ENCODE measurements around the gene SPATA7. TPM values are rescaled to one million over a fixed set of nuclear protein-coding genes. Genes with fewer than 3 reads are reported as not detected.

The SPATA7 gene
- total RNA-seq, 1 donor from 2014 or later, result 17.6 TPM

GRCh38 chr14:88468406-88468805 is 82.9 kb downstream of the SPATA7 start:
- TF ChIP-seq CTCF (IDR thresholded peaks at IDR 0.05; ENCODE audit: partially characterized antibody, unreplicated experiment), result no peak
- Mint-ChIP-seq H3K4me1 (ENCODE audit: low read depth, unreplicated experiment) (no peaks in the 10 kb centered on the region), H3K36me3 (ENCODE audit: unreplicated experiment) (peaks cover 5% of the 10 kb centered on the region), H3K9me3 (ENCODE audit: unreplicated experiment) (peaks cover 1% of the 10 kb centered on the region), H3K27me3 (ENCODE audit: unreplicated experiment) (no peaks in the 10 kb centered on the region), H3K27ac (ENCODE audit: unreplicated experiment) (no peak overlapping the region), H3K4me3 (ENCODE audit: unreplicated experiment) (no peak overlapping the region)
- DNase-seq, result no peak

GRCh38 chr14:88470542-88471440 is 85.3 kb downstream of the SPATA7 start:
- DNase-seq, result no peak
- Mint-ChIP-seq H3K27me3 (ENCODE audit: unreplicated experiment) (no peaks in the 10 kb centered on the region), H3K27ac (ENCODE audit: unreplicated experiment) (no peak overlapping the region), H3K9me3 (ENCODE audit: unreplicated experiment) (peaks cover 1% of the 10 kb centered on the region), H3K4me3 (ENCODE audit: unreplicated experiment) (no peak overlapping the region), H3K4me1 (ENCODE audit: low read depth, unreplicated experiment) (no peaks in the 10 kb centered on the region), H3K36me3 (ENCODE audit: unreplicated experiment) (no peaks in the 10 kb centered on the region)
- no peak for TF ChIP-seq CTCF (IDR thresholded peaks at IDR 0.05; ENCODE audit: partially characterized antibody, unreplicated experiment)

GRCh38 chr14:88473791-88474190 is 88.3 kb downstream of the SPATA7 start:
- Mint-ChIP-seq H3K27me3 (ENCODE audit: unreplicated experiment) (peaks cover 3% of the 10 kb centered on the region), H3K9me3 (ENCODE audit: unreplicated experiment) (peaks cover 2% of the 10 kb centered on the region), H3K4me3 (ENCODE audit: unreplicated experiment) (no peak overlapping the region), H3K27ac (ENCODE audit: unreplicated experiment) (no peak overlapping the region), H3K4me1 (ENCODE audit: low read depth, unreplicated experiment) (no peaks in the 10 kb centered on the region), H3K36me3 (ENCODE audit: unreplicated experiment) (peaks cover 7% of the 10 kb centered on the region)
- no peak for TF ChIP-seq CTCF (IDR thresholded peaks at IDR 0.05; ENCODE audit: partially characterized antibody, unreplicated experiment)
- DNase-seq, result no peak

- peaks cover 4% of the 10 kb centered on the region for H3K27me3 Mint-ChIP-seq (ENCODE audit: unreplicated experiment)
- H3K36me3 Mint-ChIP-seq (ENCODE audit: unreplicated experiment), result peaks cover 13% of the 10 kb centered on the region
- no peak for DNase-seq
- no peak overlapping the region for H3K4me3 Mint-ChIP-seq (ENCODE audit: unreplicated experiment)
- no peak for TF ChIP-seq CTCF (IDR thresholded peaks at IDR 0.05; ENCODE audit: partially characterized antibody, unreplicated experiment)
- H3K27ac Mint-ChIP-seq (ENCODE audit: unreplicated experiment), result no peak overlapping the region
- peaks cover 5% of the 10 kb centered on the region for H3K9me3 Mint-ChIP-seq (ENCODE audit: unreplicated experiment)
- no peaks in the 10 kb centered on the region for H3K4me1 Mint-ChIP-seq (ENCODE audit: low read depth, unreplicated experiment)
Measured at GRCh38 chr14:88476214-88476774, 90.8 kb downstream of the SPATA7 start.

- no peak overlapping the region for H3K4me3 Mint-ChIP-seq (ENCODE audit: unreplicated experiment)
- peaks cover 13% of the 10 kb centered on the region for H3K36me3 Mint-ChIP-seq (ENCODE audit: unreplicated experiment)
- peaks cover 5% of the 10 kb centered on the region for H3K27me3 Mint-ChIP-seq (ENCODE audit: unreplicated experiment)
- DNase-seq, result no peak
- TF ChIP-seq CTCF (IDR thresholded peaks at IDR 0.05; ENCODE audit: partially characterized antibody, unreplicated experiment), result no peak
- H3K4me1 Mint-ChIP-seq (ENCODE audit: low read depth, unreplicated experiment), result no peaks in the 10 kb centered on the region
- H3K9me3 Mint-ChIP-seq (ENCODE audit: unreplicated experiment), result peaks cover 8% of the 10 kb centered on the region
- no peak overlapping the region for H3K27ac Mint-ChIP-seq (ENCODE audit: unreplicated experiment)
Measured at GRCh38 chr14:88476825-88477224, 91.4 kb downstream of the SPATA7 start.

All from glutamatergic neuron (in vitro differentiated cells).